ENCODE results near the gene GNAT1. TPM values are rescaled to one million over a fixed set of nuclear protein-coding genes. Genes with fewer than 3 reads are reported as not detected.

Gene GNAT1
- total RNA-seq, 2 experiments from 2014 or later = not detected

GRCh38 chr3:50155891-50156290, 35.5 kb upstream of the GNAT1 start:
- peaks cover 11% of the 10 kb centered on the region for H3K4me1 Mint-ChIP-seq
- H3K4me3 Mint-ChIP-seq = peak overlapping the region; percentile 69
- no peaks in the 10 kb centered on the region for H3K36me3 Mint-ChIP-seq (ENCODE audit: low read depth)
- DNase-seq = no peak
- ChIA-PET POLR2A (no interaction called here), CTCF (interaction anchor here (0.6 to 1.4 kb wide), 6 partner anchors 14 to 137 kb away, joined by 3 to 4 read pairs (median 3); partner anchors contain the start of gene IFRD2)
- H3K9me3 Mint-ChIP-seq = no peaks in the 10 kb centered on the region
- H3K27ac Mint-ChIP-seq = peak overlapping the region; percentile 55
- peaks cover 42% of the 10 kb centered on the region for H3K27me3 Mint-ChIP-seq

GRCh38 chr3:50156549-50157493, 34.6 kb upstream of the GNAT1 start:
- H3K27me3 Mint-ChIP-seq = peaks cover 42% of the 10 kb centered on the region
- H3K36me3 Mint-ChIP-seq (ENCODE audit: low read depth) = no peaks in the 10 kb centered on the region
- H3K27ac Mint-ChIP-seq = no peak overlapping the region
- ChIA-PET CTCF (interaction anchor here (0.6 to 2.2 kb wide), 7 partner anchors 13 to 136 kb away, joined by 3 to 6 read pairs (median 3); partner anchors contain the start of gene IFRD2), POLR2A (no interaction called here)
- no peaks in the 10 kb centered on the region for H3K9me3 Mint-ChIP-seq
- no peak for DNase-seq
- H3K4me3 Mint-ChIP-seq = no peak overlapping the region
- peaks cover 11% of the 10 kb centered on the region for H3K4me1 Mint-ChIP-seq

GRCh38 chr3:50157827-50158529, 33.4 kb upstream of the GNAT1 start:
- Mint-ChIP-seq H3K9me3 (no peaks in the 10 kb centered on the region), H3K27ac (no peak overlapping the region), H3K36me3 (ENCODE audit: low read depth) (no peaks in the 10 kb centered on the region), H3K27me3 (peaks cover 37% of the 10 kb centered on the region), H3K4me3 (no peak overlapping the region), H3K4me1 (peaks cover 11% of the 10 kb centered on the region)
- no peak for DNase-seq
- ChIA-PET CTCF (interaction anchor here (2.2 kb wide), 1 partner anchor 69 kb away, joined by 6 read pairs; no protein-coding TSS in a partner anchor), POLR2A (no interaction called here)

- H3K4me3 Mint-ChIP-seq = no peak overlapping the region
- no peak for DNase-seq
- CTCF ChIA-PET = interaction anchor here (2.2 kb wide), 1 partner anchor 68 kb away, joined by 6 read pairs; no protein-coding TSS in a partner anchor
- peaks cover 31% of the 10 kb centered on the region for H3K27me3 Mint-ChIP-seq
- peaks cover 9% of the 10 kb centered on the region for H3K4me1 Mint-ChIP-seq
- H3K36me3 Mint-ChIP-seq (ENCODE audit: low read depth) = no peaks in the 10 kb centered on the region
- H3K9me3 Mint-ChIP-seq = no peaks in the 10 kb centered on the region
- no peak overlapping the region for H3K27ac Mint-ChIP-seq
- POLR2A ChIA-PET = no interaction called here
Measured at GRCh38 chr3:50158530-50159146, 32.8 kb upstream of the GNAT1 start.

- peaks cover 23% of the 10 kb centered on the region for H3K27me3 Mint-ChIP-seq
- no peaks in the 10 kb centered on the region for H3K36me3 Mint-ChIP-seq (ENCODE audit: low read depth)
- no peaks in the 10 kb centered on the region for H3K9me3 Mint-ChIP-seq
- H3K4me3 Mint-ChIP-seq = no peak overlapping the region
- DNase-seq = no peak
- ChIA-PET CTCF (no interaction called here), POLR2A (no interaction called here)
- peaks cover 3% of the 10 kb centered on the region for H3K4me1 Mint-ChIP-seq
- no peak overlapping the region for H3K27ac Mint-ChIP-seq
Measured at GRCh38 chr3:50160561-50160983, 30.8 kb upstream of the GNAT1 start.

- H3K9me3 Mint-ChIP-seq = no peaks in the 10 kb centered on the region
- no peak overlapping the region for H3K4me3 Mint-ChIP-seq
- no peak for DNase-seq
- no peaks in the 10 kb centered on the region for H3K4me1 Mint-ChIP-seq
- H3K27ac Mint-ChIP-seq = no peak overlapping the region
- no peaks in the 10 kb centered on the region for H3K36me3 Mint-ChIP-seq (ENCODE audit: low read depth)
- ChIA-PET POLR2A (no interaction called here), CTCF (no interaction called here)
- peaks cover 15% of the 10 kb centered on the region for H3K27me3 Mint-ChIP-seq
Measured at GRCh38 chr3:50161320-50161719, 30.1 kb upstream of the GNAT1 start.

GRCh38 chr3:50162034-50162883, 29.2 kb upstream of the GNAT1 start:
- ChIA-PET POLR2A (no interaction called here), CTCF (interaction anchor here (0.6 to 1.8 kb wide), 2 partner anchors 32 to 110 kb away, joined by 3 to 5 read pairs; no protein-coding TSS in a partner anchor)
- H3K27me3 Mint-ChIP-seq = peaks cover 12% of the 10 kb centered on the region
- H3K4me3 Mint-ChIP-seq = no peak overlapping the region
- H3K36me3 Mint-ChIP-seq (ENCODE audit: low read depth) = no peaks in the 10 kb centered on the region
- H3K9me3 Mint-ChIP-seq = no peaks in the 10 kb centered on the region
- H3K4me1 Mint-ChIP-seq = no peaks in the 10 kb centered on the region
- H3K27ac Mint-ChIP-seq = no peak overlapping the region
- no peak for DNase-seq

GRCh38 chr3:50163572-50164455, 27.6 kb upstream of the GNAT1 start:
- no peaks in the 10 kb centered on the region for H3K4me1 Mint-ChIP-seq
- ChIA-PET CTCF (interaction anchor here (0.6 to 1.8 kb wide), 4 partner anchors 13 to 250 kb away, joined by 3 to 5 read pairs (median 3); no protein-coding TSS in a partner anchor), POLR2A (no interaction called here)

GRCh38 chr3:50164481-50164880, 26.9 kb upstream of the GNAT1 start:
- no peak overlapping the region for H3K4me3 Mint-ChIP-seq
- POLR2A ChIA-PET = no interaction called here
- no peaks in the 10 kb centered on the region for H3K4me1 Mint-ChIP-seq
- H3K27me3 Mint-ChIP-seq = no peaks in the 10 kb centered on the region
- H3K27ac Mint-ChIP-seq = no peak overlapping the region
- H3K9me3 Mint-ChIP-seq = no peaks in the 10 kb centered on the region
- no peak for DNase-seq
- CTCF ChIA-PET = interaction anchor here (1.4 kb wide), 2 partner anchors 14 to 41 kb away, joined by 3 read pairs; no protein-coding TSS in a partner anchor
- no peaks in the 10 kb centered on the region for H3K36me3 Mint-ChIP-seq (ENCODE audit: low read depth)

More at GRCh38 chr3:50163572-50164455, 27.6 kb upstream of the GNAT1 start:
- Mint-ChIP-seq H3K36me3 (ENCODE audit: low read depth) (no peaks in the 10 kb centered on the region), H3K4me3 (no peak overlapping the region), H3K27me3 (no peaks in the 10 kb centered on the region), H3K9me3 (no peaks in the 10 kb centered on the region), H3K27ac (no peak overlapping the region)
- no peak for DNase-seq

GRCh38 chr3:50164984-50165909, 26.2 kb upstream of the GNAT1 start:
- no peaks in the 10 kb centered on the region for H3K27me3 Mint-ChIP-seq
- no peak overlapping the region for H3K27ac Mint-ChIP-seq
- H3K4me3 Mint-ChIP-seq = no peak overlapping the region
- no peaks in the 10 kb centered on the region for H3K36me3 Mint-ChIP-seq (ENCODE audit: low read depth)
- DNase-seq = no peak
- ChIA-PET CTCF (interaction anchor here (1.4 kb wide), 1 partner anchor 42 kb away, joined by 3 read pairs; no protein-coding TSS in a partner anchor), POLR2A (interaction anchor here (0.6 kb wide), 1 partner anchor 158 kb away, joined by 3 read pairs; no protein-coding TSS in a partner anchor)
- no peaks in the 10 kb centered on the region for H3K9me3 Mint-ChIP-seq
- no peaks in the 10 kb centered on the region for H3K4me1 Mint-ChIP-seq
